K562 (cell line): ENCODE measurements around the gene EIF1. TPM values are rescaled to one million over a fixed set of nuclear protein-coding genes. Genes with fewer than 3 reads are reported as not detected.
A peak's percentile ranks its signal among the peaks of the same experiment; 100 is the strongest.

Experiments
- ADNP ChIP-seq: fragments of 200-800 bp; sonication (Bioruptor generic); IDR thresholded peaks from 2 replicates; pipeline ENCODE4 v1.6.1; 2016; ENCODE audit warnings: missing genetic modification characterization, missing compliant biosample characterization
- BMI1 ChIP-seq: fragments of 150-350 bp; IDR thresholded peaks from 2 replicates; pipeline ENCODE4 v1.6.1; 2014; ENCODE audit warnings: low read length
- ESRRB ChIP-seq: fragments of 250-450 bp; sonication (Bioruptor Pico); IDR thresholded peaks from 2 replicates; pipeline ENCODE4 v1.5.0; 2020; ENCODE audit warnings: mild to moderate bottlenecking, moderate library complexity, borderline replicate concordance
- HEY1 ChIP-seq: fragments of 250-450 bp; sonication (Bioruptor Pico); IDR thresholded peaks from 2 replicates; pipeline ENCODE4 v1.5.0; 2020; ENCODE audit warnings: mild to moderate bottlenecking, moderate library complexity, borderline replicate concordance
- MGA ChIP-seq: fragments of 450-650 bp; IDR thresholded peaks from 2 replicates; pipeline ENCODE4 v1.6.1; 2016; ENCODE audit warnings: mild to moderate bottlenecking, moderate library complexity
- NBN ChIP-seq: fragments of 450-650 bp; IDR thresholded peaks from 2 replicates; pipeline ENCODE4 v1.6.1; 2016; ENCODE audit warnings: low read depth, mild to moderate bottlenecking
- PCBP2 ChIP-seq: fragments of 200-400 bp; formaldehyde crosslinking; IDR thresholded peaks from 2 replicates; pipeline ENCODE4 v1.6.1; 2018; ENCODE audit warnings: low read length, low read depth, mild to moderate bottlenecking, moderate library complexity; ENCODE audit not compliant: poor library complexity, severe bottlenecking
- POLR2AphosphoS2 ChIP-seq: IDR thresholded peaks from 2 replicates; pipeline ENCODE4 v1.6.1; 2012; ENCODE audit warnings: low read length, improper control_type of control experiment
- TSHZ1 ChIP-seq: fragments of 250-450 bp; sonication (Bioruptor Pico); IDR thresholded peaks from 2 replicates; pipeline ENCODE4 v1.4.0; 2020; ENCODE audit warnings: mild to moderate bottlenecking, moderate library complexity
- ZBED1 ChIP-seq: IDR thresholded peaks from 2 replicates; pipeline ENCODE4 v1.6.1; 2014
- polyA plus RNA-seq, 8 experiments: library from polyadenylated mRNA; depleted of rRNA in 4 of 8; stranded (reverse) in 5 of 8; unstranded in 3 of 8; fragments of >200 nt; fragmentation: Nextera tagmentation in 2 of 8; fragmentation: Illumina TruSeq in 1 of 8; extraction: Ambion mirVana in 2 of 8; extraction: Trizol in 1 of 8; gene quantifications; 2 replicates each; pipeline versions ENCODE4 v1.2.1 to v1.2.3, GENCODE V29; 2011 to 2014; ENCODE audit warnings: inconsistent platforms in 1 of 8, missing spikeins in 1 of 8
- total RNA-seq, 7 experiments: library from RNA; depleted of rRNA in 6 of 7; stranded (reverse); fragments of >200 nt in 6 of 7; fragmentation: Illumina TruSeq in 2 of 7; extraction: Trizol in 2 of 7; gene quantifications; 2 replicates each; pipeline versions ENCODE4 v1.2.1 to v1.2.3, GENCODE V29; 2011 to 2021; ENCODE audit warnings: low replicate concordance in 1 of 7
- TF ChIP-seq, protein P1 (sequence below): fragments of 450-650 bp; IDR thresholded peaks from 2 replicates; pipeline ENCODE4 v1.6.1; 2016

The EIF1 gene
- total and polyA plus RNA-seq, 9 of the 15 experiments (the other 6 are each of a cell fraction or from before 2014, with no cell fraction given) = 67.0 to 1,204 (median 320) TPM

GRCh38 chr17:41688641-41689496, at the start of gene EIF1 (continued):
- TF ChIP-seq MGA (no peak; the same call in 1 of the 2 replicates), BMI1 (no peak), NBN (no peak), HEY1 (peak; percentile 34; the same call in 1 of the 2 replicates), TSHZ1 (CRISPR knock-in tag) (0 out of 2 replicates have a peak, but pooled peaks have one; percentile 50), ZBED1 (peak; percentile 24; the same call in 1 of the 2 replicates), ADNP (tag) (no peak), ESRRB (CRISPR knock-in tag) (no peak; the same call in 1 of the 2 replicates), PCBP2 (peak; percentile 88), POLR2AphosphoS2 (peak; percentile 100)
- TF ChIP-seq, protein P1, sequence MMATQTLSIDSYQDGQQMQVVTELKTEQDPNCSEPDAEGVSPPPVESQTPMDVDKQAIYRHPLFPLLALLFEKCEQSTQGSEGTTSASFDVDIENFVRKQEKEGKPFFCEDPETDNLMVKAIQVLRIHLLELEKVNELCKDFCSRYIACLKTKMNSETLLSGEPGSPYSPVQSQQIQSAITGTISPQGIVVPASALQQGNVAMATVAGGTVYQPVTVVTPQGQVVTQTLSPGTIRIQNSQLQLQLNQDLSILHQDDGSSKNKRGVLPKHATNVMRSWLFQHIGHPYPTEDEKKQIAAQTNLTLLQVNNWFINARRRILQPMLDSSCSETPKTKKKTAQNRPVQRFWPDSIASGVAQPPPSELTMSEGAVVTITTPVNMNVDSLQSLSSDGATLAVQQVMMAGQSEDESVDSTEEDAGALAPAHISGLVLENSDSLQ = peak; percentile 99
